GM12878 (cell line): ENCODE results near the gene COPE. TPM values are rescaled to one million over a fixed set of nuclear protein-coding genes. Genes with fewer than 3 reads are reported as not detected.

ENCODE experiments used
- BMI1 ChIP-seq: fragments of 450-650 bp; IDR thresholded peaks from 2 replicates; pipeline ENCODE4 v1.6.1; 2016; ENCODE audit warnings: mild to moderate bottlenecking, moderate library complexity, borderline replicate concordance
- NFXL1 ChIP-seq: fragments of 450-650 bp; IDR thresholded peaks from 2 replicates; pipeline ENCODE4 v1.6.1; 2017; ENCODE audit warnings: antibody characterized with exemption, mild to moderate bottlenecking, borderline replicate concordance
- RBBP5 ChIP-seq: fragments of 200-600 bp; sonication (generic); conservative IDR thresholded peaks from 2 replicates; pipeline ENCODE4 v1.6.1; 2016
- SIX5 ChIP-seq: IDR thresholded peaks from 2 replicates; pipeline ENCODE4 v1.6.1; 2011; ENCODE audit warnings: mild to moderate bottlenecking, low read depth, low read length, moderate library complexity; ENCODE audit not compliant: severe bottlenecking
- polyA plus RNA-seq, 11 experiments: library from polyadenylated mRNA; depleted of rRNA in 4 of 11; unstranded in 6 of 11; stranded (reverse) in 5 of 11; fragments of >200 nt; fragmentation: Nextera tagmentation in 4 of 11; fragmentation: Illumina TruSeq in 1 of 11; extraction: Ambion mirVana in 4 of 11; extraction: Trizol in 1 of 11; gene quantifications; 1 replicate in 1 of 11; 2 replicates in 10 of 11; pipeline versions ENCODE4 v1.2.1 to v1.2.3, GENCODE V29; 2011 to 2016; ENCODE audit warnings: inconsistent platforms in 2 of 11, missing spikeins in 2 of 11, low read depth in 1 of 11
- total RNA-seq, 4 experiments: library from RNA; depleted of rRNA in 3 of 4; stranded (reverse); fragments of >200 nt in 3 of 4; fragmentation: Illumina TruSeq in 1 of 4; extraction: Trizol in 1 of 4; gene quantifications; 2 replicates each; pipeline versions ENCODE4 v1.2.1 to v1.2.3, GENCODE V29; 2013 to 2021
- TF ChIP-seq, protein P1 (sequence below): IDR thresholded peaks from 2 replicates; pipeline ENCODE4 v1.6.1; 2012; ENCODE audit warnings: improper control_type of control experiment, low read depth, low read length; ENCODE audit not compliant: insufficient replicate concordance
- TF ChIP-seq, protein P2 (sequence below): fragments of 450-650 bp; IDR thresholded peaks from 2 replicates; pipeline ENCODE4 v1.6.1; 2017; ENCODE audit warnings: mild to moderate bottlenecking, moderate library complexity
- TF ChIP-seq, protein P3 (sequence below): IDR thresholded peaks from 2 replicates; pipeline ENCODE4 v1.6.1; 2011; ENCODE audit warnings: mild to moderate bottlenecking, low read depth, low read length, moderate library complexity; ENCODE audit not compliant: insufficient replicate concordance
- TF ChIP-seq, protein P4 (sequence below): fragments of 150-350 bp; IDR thresholded peaks from 2 replicates; pipeline ENCODE4 v1.6.1; 2014; ENCODE audit warnings: mild to moderate bottlenecking, low read depth, low read length

The COPE gene
- total and polyA plus RNA-seq, 10 of the 15 experiments (the other 5 are each of a cell fraction or from before 2014, with no cell fraction given): 3.5 to 464 (median 222) TPM

DNA sequence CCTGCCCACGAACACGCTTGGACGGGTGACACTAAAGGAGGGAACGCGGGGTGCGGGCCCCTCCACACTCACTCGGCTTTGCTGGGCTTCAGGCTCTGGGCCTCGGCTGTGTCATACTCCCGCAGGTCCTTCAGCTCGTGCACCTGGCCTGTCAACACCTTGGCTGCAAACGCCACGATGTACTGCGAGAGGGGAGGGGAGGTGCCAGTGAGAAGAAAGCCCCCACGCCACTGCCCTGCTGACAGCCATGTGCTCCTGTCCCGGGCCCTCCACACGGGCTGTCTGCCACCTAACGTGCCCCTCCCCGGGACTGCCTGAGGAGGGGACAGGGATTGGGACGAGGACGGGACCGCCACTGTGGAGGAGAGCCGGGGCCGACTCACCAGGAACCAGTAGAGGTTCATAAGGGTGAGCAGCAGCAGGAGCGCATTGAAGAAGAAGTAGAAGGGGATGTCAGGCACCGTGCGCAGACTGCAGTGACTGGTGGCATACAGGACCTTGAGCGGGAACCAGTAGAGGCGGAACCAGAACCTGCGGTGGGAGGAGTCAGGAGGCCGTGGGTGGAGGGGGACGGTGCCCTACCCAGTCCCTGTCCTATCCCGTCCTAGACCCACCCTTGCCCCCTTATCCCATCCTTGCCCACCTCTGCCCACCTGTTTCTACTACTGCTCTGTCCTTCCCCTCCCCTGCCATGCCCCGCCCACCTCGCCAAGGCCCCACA is 40.2 kb downstream of the COPE start (continued):
- TF ChIP-seq, protein P1, sequence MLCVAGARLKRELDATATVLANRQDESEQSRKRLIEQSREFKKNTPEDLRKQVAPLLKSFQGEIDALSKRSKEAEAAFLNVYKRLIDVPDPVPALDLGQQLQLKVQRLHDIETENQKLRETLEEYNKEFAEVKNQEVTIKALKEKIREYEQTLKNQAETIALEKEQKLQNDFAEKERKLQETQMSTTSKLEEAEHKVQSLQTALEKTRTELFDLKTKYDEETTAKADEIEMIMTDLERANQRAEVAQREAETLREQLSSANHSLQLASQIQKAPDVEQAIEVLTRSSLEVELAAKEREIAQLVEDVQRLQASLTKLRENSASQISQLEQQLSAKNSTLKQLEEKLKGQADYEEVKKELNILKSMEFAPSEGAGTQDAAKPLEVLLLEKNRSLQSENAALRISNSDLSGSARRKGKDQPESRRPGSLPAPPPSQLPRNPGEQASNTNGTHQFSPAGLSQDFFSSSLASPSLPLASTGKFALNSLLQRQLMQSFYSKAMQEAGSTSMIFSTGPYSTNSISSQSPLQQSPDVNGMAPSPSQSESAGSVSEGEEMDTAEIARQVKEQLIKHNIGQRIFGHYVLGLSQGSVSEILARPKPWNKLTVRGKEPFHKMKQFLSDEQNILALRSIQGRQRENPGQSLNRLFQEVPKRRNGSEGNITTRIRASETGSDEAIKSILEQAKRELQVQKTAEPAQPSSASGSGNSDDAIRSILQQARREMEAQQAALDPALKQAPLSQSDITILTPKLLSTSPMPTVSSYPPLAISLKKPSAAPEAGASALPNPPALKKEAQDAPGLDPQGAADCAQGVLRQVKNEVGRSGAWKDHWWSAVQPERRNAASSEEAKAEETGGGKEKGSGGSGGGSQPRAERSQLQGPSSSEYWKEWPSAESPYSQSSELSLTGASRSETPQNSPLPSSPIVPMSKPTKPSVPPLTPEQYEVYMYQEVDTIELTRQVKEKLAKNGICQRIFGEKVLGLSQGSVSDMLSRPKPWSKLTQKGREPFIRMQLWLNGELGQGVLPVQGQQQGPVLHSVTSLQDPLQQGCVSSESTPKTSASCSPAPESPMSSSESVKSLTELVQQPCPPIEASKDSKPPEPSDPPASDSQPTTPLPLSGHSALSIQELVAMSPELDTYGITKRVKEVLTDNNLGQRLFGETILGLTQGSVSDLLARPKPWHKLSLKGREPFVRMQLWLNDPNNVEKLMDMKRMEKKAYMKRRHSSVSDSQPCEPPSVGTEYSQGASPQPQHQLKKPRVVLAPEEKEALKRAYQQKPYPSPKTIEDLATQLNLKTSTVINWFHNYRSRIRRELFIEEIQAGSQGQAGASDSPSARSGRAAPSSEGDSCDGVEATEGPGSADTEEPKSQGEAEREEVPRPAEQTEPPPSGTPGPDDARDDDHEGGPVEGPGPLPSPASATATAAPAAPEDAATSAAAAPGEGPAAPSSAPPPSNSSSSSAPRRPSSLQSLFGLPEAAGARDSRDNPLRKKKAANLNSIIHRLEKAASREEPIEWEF: no peak
- TF ChIP-seq, protein P2, sequence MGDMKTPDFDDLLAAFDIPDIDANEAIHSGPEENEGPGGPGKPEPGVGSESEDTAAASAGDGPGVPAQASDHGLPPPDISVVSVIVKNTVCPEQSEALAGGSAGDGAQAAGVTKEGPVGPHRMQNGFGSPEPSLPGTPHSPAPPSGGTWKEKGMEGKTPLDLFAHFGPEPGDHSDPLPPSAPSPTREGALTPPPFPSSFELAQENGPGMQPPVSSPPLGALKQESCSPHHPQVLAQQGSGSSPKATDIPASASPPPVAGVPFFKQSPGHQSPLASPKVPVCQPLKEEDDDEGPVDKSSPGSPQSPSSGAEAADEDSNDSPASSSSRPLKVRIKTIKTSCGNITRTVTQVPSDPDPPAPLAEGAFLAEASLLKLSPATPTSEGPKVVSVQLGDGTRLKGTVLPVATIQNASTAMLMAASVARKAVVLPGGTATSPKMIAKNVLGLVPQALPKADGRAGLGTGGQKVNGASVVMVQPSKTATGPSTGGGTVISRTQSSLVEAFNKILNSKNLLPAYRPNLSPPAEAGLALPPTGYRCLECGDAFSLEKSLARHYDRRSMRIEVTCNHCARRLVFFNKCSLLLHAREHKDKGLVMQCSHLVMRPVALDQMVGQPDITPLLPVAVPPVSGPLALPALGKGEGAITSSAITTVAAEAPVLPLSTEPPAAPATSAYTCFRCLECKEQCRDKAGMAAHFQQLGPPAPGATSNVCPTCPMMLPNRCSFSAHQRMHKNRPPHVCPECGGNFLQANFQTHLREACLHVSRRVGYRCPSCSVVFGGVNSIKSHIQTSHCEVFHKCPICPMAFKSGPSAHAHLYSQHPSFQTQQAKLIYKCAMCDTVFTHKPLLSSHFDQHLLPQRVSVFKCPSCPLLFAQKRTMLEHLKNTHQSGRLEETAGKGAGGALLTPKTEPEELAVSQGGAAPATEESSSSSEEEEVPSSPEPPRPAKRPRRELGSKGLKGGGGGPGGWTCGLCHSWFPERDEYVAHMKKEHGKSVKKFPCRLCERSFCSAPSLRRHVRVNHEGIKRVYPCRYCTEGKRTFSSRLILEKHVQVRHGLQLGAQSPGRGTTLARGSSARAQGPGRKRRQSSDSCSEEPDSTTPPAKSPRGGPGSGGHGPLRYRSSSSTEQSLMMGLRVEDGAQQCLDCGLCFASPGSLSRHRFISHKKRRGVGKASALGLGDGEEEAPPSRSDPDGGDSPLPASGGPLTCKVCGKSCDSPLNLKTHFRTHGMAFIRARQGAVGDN: no peak
- TF ChIP-seq BMI1 (no peak), RBBP5 (no peak), NFXL1 (no peak), SIX5 (no peak)
- TF ChIP-seq, protein P3, sequence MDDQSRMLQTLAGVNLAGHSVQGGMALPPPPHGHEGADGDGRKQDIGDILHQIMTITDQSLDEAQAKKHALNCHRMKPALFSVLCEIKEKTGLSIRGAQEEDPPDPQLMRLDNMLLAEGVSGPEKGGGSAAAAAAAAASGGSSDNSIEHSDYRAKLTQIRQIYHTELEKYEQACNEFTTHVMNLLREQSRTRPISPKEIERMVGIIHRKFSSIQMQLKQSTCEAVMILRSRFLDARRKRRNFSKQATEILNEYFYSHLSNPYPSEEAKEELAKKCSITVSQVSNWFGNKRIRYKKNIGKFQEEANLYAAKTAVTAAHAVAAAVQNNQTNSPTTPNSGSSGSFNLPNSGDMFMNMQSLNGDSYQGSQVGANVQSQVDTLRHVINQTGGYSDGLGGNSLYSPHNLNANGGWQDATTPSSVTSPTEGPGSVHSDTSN: no peak
- TF ChIP-seq, protein P4, sequence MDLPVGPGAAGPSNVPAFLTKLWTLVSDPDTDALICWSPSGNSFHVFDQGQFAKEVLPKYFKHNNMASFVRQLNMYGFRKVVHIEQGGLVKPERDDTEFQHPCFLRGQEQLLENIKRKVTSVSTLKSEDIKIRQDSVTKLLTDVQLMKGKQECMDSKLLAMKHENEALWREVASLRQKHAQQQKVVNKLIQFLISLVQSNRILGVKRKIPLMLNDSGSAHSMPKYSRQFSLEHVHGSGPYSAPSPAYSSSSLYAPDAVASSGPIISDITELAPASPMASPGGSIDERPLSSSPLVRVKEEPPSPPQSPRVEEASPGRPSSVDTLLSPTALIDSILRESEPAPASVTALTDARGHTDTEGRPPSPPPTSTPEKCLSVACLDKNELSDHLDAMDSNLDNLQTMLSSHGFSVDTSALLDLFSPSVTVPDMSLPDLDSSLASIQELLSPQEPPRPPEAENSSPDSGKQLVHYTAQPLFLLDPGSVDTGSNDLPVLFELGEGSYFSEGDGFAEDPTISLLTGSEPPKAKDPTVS: no peak
- TF ChIP-seq, all 136 proteins: peak for 0
